Dedifferentiated amniotic fluid mesenchymal stem cell (primary cell): ENCODE results near the gene TRAF3.

Experiments
- DNase-seq: peaks from one replicate; pipeline ENCODE4 v3.0.0-alpha.2; 2016; ENCODE audit errors: extremely low spot score

The TRAF3 gene

GRCh38 chr14:102908766-102909455, 131.7 kb downstream of the TRAF3 start:
- no peak for DNase-seq

DNA sequence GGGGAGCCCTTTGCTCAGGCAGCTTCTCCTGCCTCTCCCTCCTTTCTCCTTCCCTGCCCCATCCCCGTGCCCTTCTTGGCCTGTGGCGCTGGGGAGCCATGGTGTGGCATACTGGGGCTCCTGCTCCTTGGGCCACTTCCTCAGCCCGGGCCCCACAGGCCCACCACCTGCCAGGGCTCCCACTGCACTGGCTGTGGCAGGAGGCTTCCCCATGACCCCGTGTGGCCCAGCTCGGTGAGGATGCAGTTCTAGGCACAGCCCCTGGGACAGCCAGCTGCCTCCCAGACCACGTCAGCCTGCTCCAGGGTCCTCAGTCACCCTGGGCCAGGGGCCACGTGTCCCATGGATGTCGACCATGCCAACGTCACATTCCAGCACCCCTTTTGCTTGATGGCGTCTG, 132.2 kb downstream of the TRAF3 start:
- DNase-seq = no peak

DNA sequence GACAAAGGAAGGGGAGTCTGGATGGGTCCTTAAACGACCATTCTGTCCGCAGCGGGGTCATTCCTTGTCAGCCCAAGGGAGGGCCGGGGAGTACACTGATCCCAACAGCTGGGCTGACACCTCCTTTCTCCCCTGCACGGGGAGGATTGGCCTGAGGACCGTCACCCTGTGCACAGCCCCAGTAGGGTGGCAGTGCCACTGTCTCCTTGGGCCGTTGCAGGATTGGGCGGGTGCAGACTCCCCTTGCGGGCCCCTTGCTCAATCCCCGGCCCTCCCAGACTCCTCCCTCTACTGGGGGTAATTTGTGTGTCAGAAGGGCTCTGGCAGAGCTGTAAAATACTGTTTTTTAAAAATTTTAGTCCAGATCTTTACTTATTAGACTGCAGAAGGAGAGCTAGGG, 132.7 kb downstream of the TRAF3 start:
- DNase-seq = no peak

GRCh38 chr14:102910442-102910841, 133.2 kb downstream of the TRAF3 start:
- DNase-seq = no peak

DNA sequence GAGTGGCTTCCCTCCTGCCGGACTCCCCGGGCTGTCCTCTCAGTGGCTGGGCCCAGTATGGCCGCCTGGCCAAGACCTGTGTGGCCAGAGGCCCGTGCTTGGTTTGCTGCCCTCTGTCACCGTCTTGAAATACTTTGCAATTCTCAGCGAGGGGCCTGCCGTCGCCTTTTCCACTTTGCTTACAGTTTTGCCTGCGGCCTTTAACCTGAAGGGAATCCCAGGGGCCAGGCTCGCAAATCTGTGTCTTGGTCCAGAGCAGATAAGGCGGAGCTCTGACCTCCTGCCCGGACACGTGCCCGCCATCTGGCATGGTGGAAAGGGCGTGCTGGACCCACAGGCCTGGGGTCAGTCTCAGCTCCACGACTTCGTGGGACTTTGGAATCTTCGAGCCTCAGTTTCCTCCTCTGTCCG, 134.3 kb downstream of the TRAF3 start:
- no peak for DNase-seq

DNA sequence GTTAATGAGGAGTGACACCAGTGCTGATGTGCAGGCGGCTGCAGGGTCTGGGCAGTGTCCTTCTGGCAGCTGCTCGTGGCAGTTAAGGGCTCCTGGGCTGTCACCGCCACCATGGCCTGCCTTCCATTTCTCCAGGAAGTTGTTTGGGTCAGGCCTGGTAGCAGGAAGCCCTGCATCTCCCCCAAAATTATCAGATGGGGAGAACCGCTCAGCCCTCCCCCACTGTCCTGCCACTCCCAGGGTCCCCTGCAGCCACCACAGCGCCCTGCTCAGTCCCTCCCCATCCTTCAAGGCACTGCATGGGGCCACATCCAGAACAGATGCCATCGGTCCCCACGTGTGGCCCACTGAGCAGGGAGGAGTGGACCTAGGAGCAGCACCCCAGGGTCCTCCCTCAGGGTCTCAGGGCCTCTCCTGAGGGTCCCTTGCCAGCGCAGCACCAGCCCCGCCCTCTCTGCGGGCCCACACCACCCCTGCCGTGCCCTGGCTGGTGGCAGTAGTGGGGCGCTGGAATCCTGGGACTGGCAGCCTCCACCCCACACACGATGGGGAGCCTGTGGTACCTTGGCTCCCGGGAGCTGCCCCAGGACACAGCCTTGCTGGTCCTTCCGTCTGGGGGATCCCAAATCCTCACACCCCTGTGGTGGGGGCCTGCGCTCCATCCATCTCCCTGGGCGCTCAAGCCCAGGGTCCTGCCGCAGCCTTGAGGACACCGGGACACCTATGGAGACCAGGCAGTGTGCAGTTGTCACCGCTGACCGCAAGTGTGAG, 134.9 kb downstream of the TRAF3 start:
- no peak for DNase-seq

- DNase-seq = no peak
These were observed 136.3 kb downstream of the TRAF3 start for GRCh38 chr14:102913341-102914211.

DNA sequence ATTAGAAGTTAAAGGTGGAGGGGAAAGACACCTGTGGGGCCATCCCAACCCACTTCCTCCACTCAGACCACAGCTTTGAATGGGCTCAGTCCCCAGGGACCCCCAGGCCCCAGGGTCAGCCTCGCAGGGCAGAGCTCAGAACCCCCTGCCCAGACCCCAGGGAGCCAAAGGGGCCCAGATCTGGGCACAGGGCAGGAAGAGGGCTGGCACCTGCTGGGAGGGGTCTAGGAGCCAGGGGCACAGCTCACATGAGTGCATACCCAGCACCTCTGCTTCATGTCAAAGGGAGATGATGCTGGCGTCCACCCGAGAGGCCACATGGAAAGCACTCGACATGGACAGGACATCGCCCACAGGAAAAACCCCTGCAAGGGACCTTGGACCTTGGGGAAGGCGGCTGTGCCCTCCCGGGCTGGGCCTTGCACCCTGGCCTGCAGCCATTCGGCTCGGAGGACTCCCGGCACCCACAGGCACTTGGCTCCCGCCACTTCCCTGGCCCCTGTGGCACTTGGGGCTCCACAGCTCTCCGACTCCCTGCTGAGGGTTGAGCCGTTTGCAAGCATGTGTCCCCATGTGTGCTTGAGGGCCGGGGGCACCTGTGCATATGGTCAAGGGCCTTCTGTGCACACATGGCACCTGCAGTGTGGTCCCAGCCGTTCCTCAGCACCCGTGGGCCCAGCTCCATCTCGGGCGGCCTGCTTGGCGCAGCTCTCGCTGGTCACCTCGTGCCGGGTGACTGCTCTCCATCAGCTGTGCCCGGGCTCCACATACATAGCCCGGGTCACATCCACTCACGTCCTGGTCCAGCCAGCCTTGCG, 137.4 kb downstream of the TRAF3 start:
- no peak for DNase-seq

DNA sequence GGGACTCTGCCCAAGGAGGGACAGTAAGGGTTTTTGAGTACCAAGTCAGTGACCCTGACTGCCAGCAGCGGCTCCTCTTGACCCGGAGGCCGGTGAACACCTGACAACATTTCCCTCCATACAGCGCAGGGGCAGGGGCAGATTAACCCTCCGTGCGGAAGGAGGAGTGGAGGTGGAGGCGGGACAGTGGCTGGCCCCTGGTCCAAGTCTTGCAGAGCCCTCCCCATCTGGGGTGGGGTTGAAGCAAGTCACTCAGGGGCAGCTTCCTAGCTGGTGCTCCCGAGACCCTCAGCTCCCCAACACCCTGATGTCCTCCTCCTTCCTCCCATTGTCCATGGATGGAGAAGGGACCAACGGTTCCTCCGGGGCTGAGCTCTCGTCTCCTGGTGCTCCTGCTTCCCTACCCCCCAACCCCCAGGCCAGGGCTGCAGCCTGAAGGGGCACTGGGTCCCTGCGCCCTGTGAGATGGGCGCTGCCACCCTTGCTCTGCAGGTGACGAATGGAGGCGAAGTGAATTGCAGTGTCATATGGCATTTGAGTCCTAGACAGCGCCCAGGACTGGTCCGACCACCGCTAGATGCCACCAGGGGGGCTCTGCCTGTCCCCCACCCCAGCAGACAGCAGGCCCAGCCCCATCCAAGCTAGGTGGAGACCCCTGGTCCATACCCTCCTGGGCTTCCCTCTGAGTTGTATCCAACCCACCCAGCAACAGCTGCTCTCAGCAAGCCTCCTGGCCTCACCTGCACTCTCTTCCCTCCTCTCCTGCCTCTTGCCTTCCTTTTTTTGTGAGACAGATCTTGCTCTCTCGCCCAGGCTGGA, 138.3 kb downstream of the TRAF3 start:
- DNase-seq = no peak

- no peak for DNase-seq
These were observed 139.3 kb downstream of the TRAF3 start for GRCh38 chr14:102916347-102917055.

- no peak for DNase-seq
These were observed 139.8 kb downstream of the TRAF3 start for GRCh38 chr14:102917056-102917385.

- no peak for DNase-seq
These were observed 140.4 kb downstream of the TRAF3 start for GRCh38 chr14:102917469-102918211.

GRCh38 chr14:102918438-102918837, 141.2 kb downstream of the TRAF3 start:
- no peak for DNase-seq

- no peak for DNase-seq
These were observed 143.2 kb downstream of the TRAF3 start for GRCh38 chr14:102920273-102920997.

- no peak for DNase-seq
These were observed 143.7 kb downstream of the TRAF3 start for GRCh38 chr14:102920998-102921304.

GRCh38 chr14:102922490-102923200, 145.4 kb downstream of the TRAF3 start, which contains the start of gene AMN:
Gene AMN (plus strand): TSS chr14:102922663. CDS start chr14:102922689, 26 bp downstream.
- no peak for DNase-seq

DNA sequence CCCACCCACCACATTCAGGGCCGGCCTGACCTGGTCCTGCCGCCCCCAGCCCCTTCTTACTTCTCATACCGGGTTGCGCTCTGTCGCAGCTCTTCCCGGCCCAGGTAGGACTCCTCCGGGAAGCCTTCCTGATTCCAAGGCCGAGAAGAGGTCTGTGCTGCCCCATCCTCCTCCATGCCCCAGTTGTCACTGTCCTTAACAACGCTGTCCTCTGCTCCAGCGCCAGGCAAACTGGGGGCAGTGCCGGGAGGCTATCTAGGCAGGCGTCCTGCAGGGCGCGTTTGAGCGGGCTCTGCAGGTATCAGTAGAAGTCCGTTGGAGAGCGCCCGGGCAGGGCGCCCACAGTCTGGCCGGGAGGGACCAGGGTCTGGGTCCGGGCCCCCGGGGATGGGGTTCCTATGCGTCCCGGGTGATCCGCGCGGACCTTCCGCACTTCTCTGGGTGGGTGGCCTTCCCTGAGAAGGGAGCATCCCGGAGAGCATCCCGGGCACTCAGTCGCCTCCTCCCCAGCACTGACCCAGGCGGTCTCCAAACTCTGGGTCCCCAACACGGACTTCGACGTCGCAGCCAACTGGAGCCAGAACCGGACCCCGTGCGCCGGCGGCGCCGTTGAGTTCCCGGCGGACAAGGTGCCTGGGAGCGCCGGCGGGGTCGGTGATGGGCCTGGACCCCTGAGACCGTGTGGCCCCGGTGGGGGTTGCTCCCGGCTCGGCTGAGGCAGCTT, 146.1 kb downstream of the TRAF3 start:
- DNase-seq = no peak
